Neural crest cell (in vitro differentiated cells): ENCODE results near the gene GSTA5. TPM values are rescaled to one million over a fixed set of nuclear protein-coding genes. Genes with fewer than 3 reads are reported as not detected.
"Not testable (repeated sequence)": the region's sequence is repeated elsewhere in the genome, so short reads cannot be mapped to it uniquely, and the experiment has no call there.

Experiments used
- DNase-seq: peaks from one replicate; pipeline ENCODE4 v3.0.0; 2021; ENCODE audit warnings: low read depth, mixed read lengths, low spot score
- H3K27ac Mint-ChIP-seq: one replicate; pipeline ENCODE4 v1.8.0; 2021; ENCODE audit warnings: mild to moderate bottlenecking, mixed read lengths; ENCODE audit not compliant: unreplicated experiment
- H3K27me3 Mint-ChIP-seq: 2 replicates; pipeline ENCODE4 v1.8.0; 2021; ENCODE audit warnings: low read depth, mild to moderate bottlenecking, mixed read lengths
- H3K36me3 Mint-ChIP-seq: 2 replicates; pipeline ENCODE4 v1.8.0; 2021; ENCODE audit warnings: low read depth, mild to moderate bottlenecking, mixed read lengths
- H3K4me1 Mint-ChIP-seq: 2 replicates; pipeline ENCODE4 v1.8.0; 2021; ENCODE audit warnings: mixed read lengths
- H3K4me3 Mint-ChIP-seq: one replicate; pipeline ENCODE4 v1.8.0; 2021; ENCODE audit warnings: mild to moderate bottlenecking, mixed read lengths
- H3K9me3 Mint-ChIP-seq: 2 replicates; pipeline ENCODE4 v1.8.0; 2021; ENCODE audit warnings: mixed read lengths
- total RNA-seq: library from RNA; stranded (reverse); gene quantifications from 2 replicates; pipeline ENCODE4 v1.2.1, GENCODE V29; 2021
- TF ChIP-seq, protein P1 (sequence below): fragments of 200-600 bp; sonication (generic); conservative IDR thresholded peaks from 2 replicates; pipeline ENCODE4 v1.5.0; 2021; ENCODE audit warnings: antibody characterized with exemption, mild to moderate bottlenecking

Gene GSTA5
- total RNA-seq, 1 donor from 2014 or later: not detected

DNA sequence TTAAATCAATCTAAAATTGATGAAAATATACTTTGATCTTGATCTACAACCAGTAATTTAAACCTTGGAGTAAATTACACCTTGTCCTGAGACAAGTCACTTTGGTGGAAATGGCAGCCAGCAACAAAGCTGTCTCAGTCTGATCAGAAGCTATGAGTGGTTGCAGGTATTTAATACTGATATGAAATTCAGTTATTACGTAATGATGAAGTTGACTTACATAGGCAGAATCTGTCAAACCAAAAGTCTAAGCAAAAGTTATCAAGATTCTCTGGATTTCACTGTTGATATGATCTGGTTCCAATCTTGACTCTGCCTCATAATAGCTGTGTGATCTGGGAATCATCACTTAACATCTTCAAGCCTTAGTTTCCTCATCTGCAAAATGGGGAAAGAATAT is 27.6 kb upstream of the GSTA5 start:
- no peak overlapping the region for H3K4me3 Mint-ChIP-seq
- H3K9me3 Mint-ChIP-seq: no peaks in the 10 kb centered on the region
- no peak for DNase-seq
- no peaks in the 10 kb centered on the region for H3K36me3 Mint-ChIP-seq
- H3K27me3 Mint-ChIP-seq: peaks cover 2% of the 10 kb centered on the region
- H3K4me1 Mint-ChIP-seq: no peaks in the 10 kb centered on the region
- TF ChIP-seq, protein P1, sequence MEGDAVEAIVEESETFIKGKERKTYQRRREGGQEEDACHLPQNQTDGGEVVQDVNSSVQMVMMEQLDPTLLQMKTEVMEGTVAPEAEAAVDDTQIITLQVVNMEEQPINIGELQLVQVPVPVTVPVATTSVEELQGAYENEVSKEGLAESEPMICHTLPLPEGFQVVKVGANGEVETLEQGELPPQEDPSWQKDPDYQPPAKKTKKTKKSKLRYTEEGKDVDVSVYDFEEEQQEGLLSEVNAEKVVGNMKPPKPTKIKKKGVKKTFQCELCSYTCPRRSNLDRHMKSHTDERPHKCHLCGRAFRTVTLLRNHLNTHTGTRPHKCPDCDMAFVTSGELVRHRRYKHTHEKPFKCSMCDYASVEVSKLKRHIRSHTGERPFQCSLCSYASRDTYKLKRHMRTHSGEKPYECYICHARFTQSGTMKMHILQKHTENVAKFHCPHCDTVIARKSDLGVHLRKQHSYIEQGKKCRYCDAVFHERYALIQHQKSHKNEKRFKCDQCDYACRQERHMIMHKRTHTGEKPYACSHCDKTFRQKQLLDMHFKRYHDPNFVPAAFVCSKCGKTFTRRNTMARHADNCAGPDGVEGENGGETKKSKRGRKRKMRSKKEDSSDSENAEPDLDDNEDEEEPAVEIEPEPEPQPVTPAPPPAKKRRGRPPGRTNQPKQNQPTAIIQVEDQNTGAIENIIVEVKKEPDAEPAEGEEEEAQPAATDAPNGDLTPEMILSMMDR: no peak
- no peak overlapping the region for H3K27ac Mint-ChIP-seq

DNA sequence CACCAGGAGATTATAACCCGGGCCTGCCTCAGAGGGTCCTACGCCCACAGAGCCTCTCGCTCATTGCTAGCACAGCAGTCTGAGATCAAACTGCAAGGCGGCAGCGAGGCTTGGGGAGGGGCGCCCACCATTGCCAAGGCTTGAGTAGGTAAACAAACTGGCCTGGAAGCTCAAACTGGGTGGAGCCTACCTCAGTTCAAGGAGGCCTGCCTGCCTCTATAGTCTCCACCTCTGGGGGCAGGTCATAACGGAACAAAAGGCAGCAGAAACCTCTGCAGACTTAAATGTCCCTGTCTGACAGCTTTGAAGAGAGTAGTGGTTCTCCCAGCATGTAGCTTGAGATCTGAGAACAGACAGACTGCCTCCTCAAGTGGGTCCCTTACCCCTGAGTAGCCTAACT is 20.5 kb upstream of the GSTA5 start:
- not testable (repeated sequence) for H3K27ac Mint-ChIP-seq, H3K9me3 Mint-ChIP-seq, H3K4me1 Mint-ChIP-seq, DNase-seq, H3K36me3 Mint-ChIP-seq, H3K27me3 Mint-ChIP-seq, H3K4me3 Mint-ChIP-seq

DNA sequence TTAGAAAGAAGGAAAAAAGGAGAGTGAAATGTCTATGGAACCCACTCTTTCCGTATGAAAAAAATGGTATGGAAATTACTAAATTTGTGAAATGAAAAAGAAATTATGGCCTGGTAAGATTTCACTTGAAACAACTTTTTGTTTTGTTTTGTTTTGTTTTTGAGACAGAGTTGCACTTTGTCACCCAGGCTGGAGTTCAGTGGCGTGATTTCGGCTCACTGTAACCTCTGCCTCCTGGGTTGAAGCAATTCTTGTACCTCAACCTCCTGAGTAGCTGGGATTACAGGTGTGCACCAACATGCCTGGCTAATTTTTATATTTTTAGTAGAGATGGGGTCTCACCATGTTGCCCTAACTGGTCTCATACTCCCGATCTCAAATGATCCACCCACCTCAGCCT is 17.8 kb upstream of the GSTA5 start:
- Mint-ChIP-seq H3K4me1 (peaks cover 10% of the 10 kb centered on the region), H3K9me3 (no peaks in the 10 kb centered on the region), H3K36me3 (no peaks in the 10 kb centered on the region), H3K27ac (no peak overlapping the region), H3K4me3 (no peak overlapping the region), H3K27me3 (no peaks in the 10 kb centered on the region)
- TF ChIP-seq, protein P1: no peak
- DNase-seq: no peak

DNA sequence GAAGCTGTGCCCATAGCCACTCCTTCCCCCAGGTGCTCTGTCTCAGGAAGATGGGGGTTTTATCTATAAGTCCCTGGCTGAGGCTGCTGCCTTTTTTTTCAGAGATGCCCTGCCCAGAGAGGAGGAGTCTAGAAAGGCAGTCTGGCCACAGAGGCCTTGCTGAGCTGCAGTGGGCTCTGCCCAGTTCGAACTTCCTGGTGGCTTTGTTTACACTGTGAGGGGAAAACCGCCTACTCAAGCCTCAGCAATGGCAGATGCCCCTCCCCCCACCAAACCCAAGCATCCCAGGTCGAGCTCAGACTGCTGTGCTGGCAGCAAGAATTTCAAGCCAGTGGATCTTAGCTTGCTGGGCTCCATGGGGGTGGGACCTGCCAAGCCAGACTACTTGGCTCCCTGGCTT is 15.5 kb upstream of the GSTA5 start:
- H3K27ac Mint-ChIP-seq, H3K9me3 Mint-ChIP-seq, H3K4me3 Mint-ChIP-seq, H3K36me3 Mint-ChIP-seq, H3K27me3 Mint-ChIP-seq: not testable (repeated sequence)
- H3K4me1 Mint-ChIP-seq: peaks cover 10% of the 10 kb centered on the region
- DNase-seq: peak; percentile 14

DNA sequence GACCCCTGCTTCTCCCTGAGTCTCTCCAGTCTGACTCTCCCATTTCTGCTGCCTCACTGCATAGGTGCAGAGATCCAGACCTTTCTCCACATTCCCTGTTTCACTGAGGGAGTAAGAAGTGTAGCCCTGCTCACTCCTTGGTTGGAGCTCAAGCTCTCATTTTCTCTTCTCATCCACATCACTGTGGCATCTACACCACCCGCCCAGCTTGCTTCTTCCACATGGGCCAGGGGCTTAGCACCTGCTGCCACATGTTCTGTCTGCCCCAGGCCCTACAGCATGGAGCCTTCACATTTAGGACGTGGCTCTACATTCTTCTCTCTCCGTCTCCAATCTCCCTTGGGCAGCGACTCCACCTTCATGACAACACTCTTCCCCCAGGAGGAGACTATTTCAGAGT is 8.5 kb upstream of the GSTA5 start:
- DNase-seq: no peak
- TF ChIP-seq, protein P1: no peak
- H3K9me3 Mint-ChIP-seq: peaks cover 13% of the 10 kb centered on the region
- peaks cover 12% of the 10 kb centered on the region for H3K4me1 Mint-ChIP-seq
- H3K4me3 Mint-ChIP-seq: no peak overlapping the region
- peaks cover 3% of the 10 kb centered on the region for H3K27me3 Mint-ChIP-seq
- peaks cover 3% of the 10 kb centered on the region for H3K36me3 Mint-ChIP-seq
- no peak overlapping the region for H3K27ac Mint-ChIP-seq

- Mint-ChIP-seq H3K36me3 (peaks cover 3% of the 10 kb centered on the region), H3K4me1 (peaks cover 12% of the 10 kb centered on the region), H3K27ac (peak overlapping the region; percentile 53), H3K9me3 (peaks cover 13% of the 10 kb centered on the region), H3K27me3 (peaks cover 4% of the 10 kb centered on the region), H3K4me3 (no peak overlapping the region)
- no peak for DNase-seq
- TF ChIP-seq, protein P1: no peak
Observed at GRCh38 chr6:52846002-52846401, 5.4 kb upstream of the GSTA5 start.

DNA sequence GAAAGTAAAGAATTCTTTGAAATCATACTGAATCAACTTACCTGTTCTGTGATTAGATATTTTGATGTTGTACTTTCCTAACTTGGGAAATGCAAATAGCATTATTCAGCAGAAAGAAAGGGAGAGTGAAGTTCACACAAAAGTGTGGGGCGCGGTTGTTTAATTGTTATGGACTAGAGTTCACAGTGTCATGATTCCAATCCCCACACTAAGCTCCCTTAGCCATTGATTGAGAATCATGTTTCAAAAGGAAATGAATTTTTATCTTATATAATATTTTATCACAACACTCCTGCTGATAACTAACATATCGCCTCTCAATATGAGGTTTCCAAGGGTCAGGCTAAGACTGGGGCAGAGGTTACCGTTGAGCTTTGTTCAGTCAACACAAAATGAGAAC is 3.0 kb upstream of the GSTA5 start:
- TF ChIP-seq, protein P1: no peak
- H3K9me3 Mint-ChIP-seq: peaks cover 10% of the 10 kb centered on the region
- DNase-seq: no peak
- H3K36me3 Mint-ChIP-seq: peaks cover 3% of the 10 kb centered on the region
- no peak overlapping the region for H3K27ac Mint-ChIP-seq
- peaks cover 12% of the 10 kb centered on the region for H3K4me1 Mint-ChIP-seq
- H3K4me3 Mint-ChIP-seq: no peak overlapping the region
- peaks cover 2% of the 10 kb centered on the region for H3K27me3 Mint-ChIP-seq
